HCT116 (cell line): Measurements from ENCODE around the gene ACSS2.

ENCODE experiments used
- CEBPB ChIP-seq: IDR thresholded peaks from 2 replicates; pipeline ENCODE4 v1.6.1; 2012; ENCODE audit warnings: low read depth
- POLR2AphosphoS5 ChIP-seq: IDR thresholded peaks from 2 replicates; pipeline ENCODE4 v1.6.1; 2011; ENCODE audit warnings: mild to moderate bottlenecking, low read depth, low read length, moderate library complexity
- SP1 ChIP-seq: IDR thresholded peaks from 2 replicates; pipeline ENCODE4 v1.6.1; 2012; ENCODE audit warnings: low read depth
- ZFX ChIP-seq: fragments of 450-650 bp; IDR thresholded peaks from 2 replicates; pipeline ENCODE4 v1.6.1; 2017
- TF ChIP-seq, protein P1 (sequence below), 3 experiments: fragments of 200-600 bp in 1 of 3; sonication (generic) in 1 of 3; IDR thresholded peaks in 2 of 3; conservative IDR thresholded peaks in 1 of 3; 2 replicates each; pipeline ENCODE4 v1.5.1; 2012 to 2017; ENCODE audit warnings: low read depth in 2 of 3, low read length in 2 of 3, antibody characterized with exemption in 1 of 3, borderline replicate concordance in 1 of 3, control low read depth in 1 of 3, mild to moderate bottlenecking in 1 of 3, mixed read lengths in 1 of 3, mixed run types in 1 of 3, moderate library complexity in 1 of 3; ENCODE audit not compliant: insufficient read depth in 1 of 3

DNA sequence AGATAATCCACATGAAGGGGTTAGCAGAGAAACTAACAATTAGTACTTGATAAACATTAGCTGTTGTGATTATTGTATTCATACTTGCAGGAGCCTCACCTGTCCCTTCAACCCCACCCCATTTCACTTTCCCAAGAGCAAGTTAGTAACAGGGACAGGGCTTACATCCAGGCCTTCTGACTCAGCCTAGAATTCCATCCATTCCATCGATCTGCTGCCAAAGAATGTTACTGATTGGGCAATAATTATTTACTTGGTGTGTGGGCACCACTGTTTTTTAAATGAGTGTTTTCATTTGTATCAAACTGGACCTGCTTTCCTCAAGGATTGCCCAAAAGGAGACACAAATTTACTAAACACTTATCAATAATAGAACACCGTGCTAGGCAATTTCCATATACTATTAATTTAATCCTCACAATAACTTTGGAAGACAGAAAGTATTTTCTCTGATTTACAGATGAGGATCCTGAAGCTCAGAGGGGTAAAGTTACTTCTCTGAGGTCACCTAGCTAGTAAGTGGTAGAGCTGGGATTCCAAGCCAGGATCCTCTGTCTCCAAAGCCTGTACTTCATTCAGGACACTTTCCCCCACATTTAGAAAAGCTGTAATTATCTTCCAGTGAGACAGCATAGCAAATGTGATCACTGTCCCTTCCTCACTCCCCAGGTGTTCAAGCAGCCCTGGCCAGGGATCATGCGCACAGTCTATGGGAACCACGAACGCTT is 46.4 kb downstream of the ACSS2 start:
- TF ChIP-seq POLR2AphosphoS5 (peak; percentile 13; the same call in 1 of the 2 replicates), CEBPB (peak; percentile 84), ZFX (no peak), SP1 (no peak)
- TF ChIP-seq, protein P1, sequence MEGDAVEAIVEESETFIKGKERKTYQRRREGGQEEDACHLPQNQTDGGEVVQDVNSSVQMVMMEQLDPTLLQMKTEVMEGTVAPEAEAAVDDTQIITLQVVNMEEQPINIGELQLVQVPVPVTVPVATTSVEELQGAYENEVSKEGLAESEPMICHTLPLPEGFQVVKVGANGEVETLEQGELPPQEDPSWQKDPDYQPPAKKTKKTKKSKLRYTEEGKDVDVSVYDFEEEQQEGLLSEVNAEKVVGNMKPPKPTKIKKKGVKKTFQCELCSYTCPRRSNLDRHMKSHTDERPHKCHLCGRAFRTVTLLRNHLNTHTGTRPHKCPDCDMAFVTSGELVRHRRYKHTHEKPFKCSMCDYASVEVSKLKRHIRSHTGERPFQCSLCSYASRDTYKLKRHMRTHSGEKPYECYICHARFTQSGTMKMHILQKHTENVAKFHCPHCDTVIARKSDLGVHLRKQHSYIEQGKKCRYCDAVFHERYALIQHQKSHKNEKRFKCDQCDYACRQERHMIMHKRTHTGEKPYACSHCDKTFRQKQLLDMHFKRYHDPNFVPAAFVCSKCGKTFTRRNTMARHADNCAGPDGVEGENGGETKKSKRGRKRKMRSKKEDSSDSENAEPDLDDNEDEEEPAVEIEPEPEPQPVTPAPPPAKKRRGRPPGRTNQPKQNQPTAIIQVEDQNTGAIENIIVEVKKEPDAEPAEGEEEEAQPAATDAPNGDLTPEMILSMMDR (IDR thresholded peaks at IDR 0.05 in 2 of 3, conservative IDR thresholded peaks at IDR 0.05 in 1 of 3; ENCODE audit: borderline replicate concordance in 1 of 3, insufficient read depth in 1 of 3, low read depth in 2 of 3, low read length in 2 of 3), result no peak
